ENCODE results near the gene FGF9.

- TF ChIP-seq MAFK (IDR thresholded peaks at IDR 0.05; ENCODE audit: partially characterized antibody), result no peak
- TF ChIP-seq CTCF (IDR thresholded peaks at IDR 0.05), result no peak
Measured at GRCh38 chr13:21684576-21684975, 13.7 kb downstream of the FGF9 start.

All from A549 (cell line).